IMR-90 (cell line): ENCODE measurements around the gene ANKRD63. TPM values are rescaled to one million over a fixed set of nuclear protein-coding genes. Genes with fewer than 3 reads are reported as not detected.
A peak's percentile ranks its signal among the peaks of the same experiment; 100 is the strongest.

ENCODE experiments used
- ATAC-seq: fragments of 200-7000 bp; cut with Tn5 transposase; 2 replicates; pipeline ENCODE4 v1.9.1; 2020; ENCODE audit warnings: low read depth, mild to moderate bottlenecking, moderate library complexity
- BruUV-seq: library from RNA; stranded (reverse); fragments of 400-500 nt; replicated peaks from 2 replicates; lab custom pipeline; 2021; lab: Mats Ljungman, UMichigan
- CTCF ChIA-PET: fragments of 300-600 bp; formaldehyde crosslinking; extraction: SDS; loops from one replicate; lab custom pipeline; 2021; ENCODE audit warnings: antibody characterized with exemption; lab: Yijun Ruan, JAX
- POLR2A ChIA-PET: fragments of 300-600 bp; sonication (Branson Sonifier 250); formaldehyde crosslinking; loops from one replicate; lab custom pipeline; 2022; ENCODE audit warnings: antibody characterized with exemption; ENCODE audit not compliant: unreplicated experiment; lab: Charles Lee
- DNase-seq: peaks from one replicate; pipeline ENCODE4 v3.0.0; 2013
- H2AFZ ChIP-seq: replicated peaks from 2 replicates; pipeline ENCODE3; 2013; ENCODE audit warnings: low read length, mild to moderate bottlenecking; ENCODE audit not compliant: poor library complexity
- H2AK5ac ChIP-seq: 2 replicates; pipeline ENCODE4 v1.6.1; 2013; ENCODE audit warnings: low read depth, low read length, inconsistent platforms
- H2AK9ac ChIP-seq: replicated peaks from 2 replicates; pipeline ENCODE3; 2013; ENCODE audit warnings: mild to moderate bottlenecking, low read depth, low read length, moderate library complexity; ENCODE audit not compliant: poor library complexity
- H2BK120ac ChIP-seq: 2 replicates; pipeline ENCODE4 v1.6.1; 2013; ENCODE audit warnings: low read depth, low read length, inconsistent platforms
- H2BK15ac ChIP-seq: 3 replicates; pipeline ENCODE4 v1.6.1; 2013; ENCODE audit warnings: low read depth, low read length, inconsistent platforms
- H2BK20ac ChIP-seq: 2 replicates; pipeline ENCODE4 v1.6.1; 2013; ENCODE audit warnings: low read depth, mild to moderate bottlenecking, inconsistent platforms, low read length, moderate library complexity
- H2BK5ac ChIP-seq: 2 replicates; pipeline ENCODE4 v1.6.1; 2013; ENCODE audit warnings: mild to moderate bottlenecking, low read depth, low read length, inconsistent platforms; ENCODE audit not compliant: poor library complexity, severe bottlenecking
- H3K14ac ChIP-seq: replicated peaks from 2 replicates; pipeline ENCODE4 v1.6.1; 2013; ENCODE audit warnings: low read depth, low read length, inconsistent platforms
- H3K18ac ChIP-seq: 2 replicates; pipeline ENCODE4 v1.6.1; 2013; ENCODE audit warnings: low read depth, low read length, control low read depth
- H3K23ac ChIP-seq: 2 replicates; pipeline ENCODE4 v1.6.1; 2013; ENCODE audit warnings: low read depth, low read length, inconsistent platforms
- H3K27ac ChIP-seq: 2 replicates; pipeline ENCODE4 v1.5.1; 2013; ENCODE audit warnings: mild to moderate bottlenecking, control low read depth, low read length; ENCODE audit not compliant: insufficient read depth
- H3K27me3 ChIP-seq: 2 replicates; pipeline ENCODE4 v1.6.1; 2013; ENCODE audit warnings: low read length; ENCODE audit not compliant: control insufficient read depth, insufficient read depth
- H3K36me3 ChIP-seq: 2 replicates; pipeline ENCODE4 v1.6.1; 2013; ENCODE audit warnings: low read length, mixed read lengths; ENCODE audit not compliant: control insufficient read depth, insufficient read depth
- H3K4ac ChIP-seq: 2 replicates; pipeline ENCODE4 v1.6.1; 2013; ENCODE audit warnings: low read depth, low read length, inconsistent platforms
- H3K4me1 ChIP-seq: 2 replicates; pipeline ENCODE4 v1.6.1; 2013; ENCODE audit warnings: low read length, mixed read lengths; ENCODE audit not compliant: control insufficient read depth, insufficient read depth
- H3K4me2 ChIP-seq: 2 replicates; pipeline ENCODE4 v1.6.1; 2013; ENCODE audit warnings: low read depth, mild to moderate bottlenecking, control low read depth, low read length, moderate library complexity
- H3K4me3 ChIP-seq: 2 replicates; pipeline ENCODE4 v1.5.1; 2013; ENCODE audit warnings: low read depth, mild to moderate bottlenecking, control low read depth, low read length, moderate library complexity; ENCODE audit not compliant: insufficient read depth
- H3K56ac ChIP-seq: 2 replicates; pipeline ENCODE4 v1.6.1; 2013; ENCODE audit warnings: low read length, inconsistent platforms; ENCODE audit not compliant: insufficient read depth; ENCODE audit errors: extremely low read depth
- H3K79me1 ChIP-seq, 2 experiments: 2 replicates each; pipeline ENCODE4 v1.6.1; 2013; ENCODE audit warnings: low read length in 2 of 2, inconsistent platforms in 1 of 2, low read depth in 1 of 2
- H3K9ac ChIP-seq: 2 replicates; pipeline ENCODE4 v1.6.1; 2013; ENCODE audit warnings: low read depth, low read length, control low read depth
- H3K9me1 ChIP-seq: 2 replicates; pipeline ENCODE4 v1.6.1; 2013; ENCODE audit warnings: low read length, inconsistent platforms; ENCODE audit not compliant: insufficient read depth
- H3K9me3 ChIP-seq: 2 replicates; pipeline ENCODE4 v1.6.1; 2013; ENCODE audit warnings: low read length; ENCODE audit not compliant: control insufficient read depth, insufficient read depth
- H4K20me1 ChIP-seq: 2 replicates; pipeline ENCODE4 v1.6.1; 2013; ENCODE audit warnings: low read length, inconsistent platforms; ENCODE audit not compliant: insufficient read depth
- H4K5ac ChIP-seq: 2 replicates; pipeline ENCODE4 v1.6.1; 2013; ENCODE audit warnings: mild to moderate bottlenecking, low read depth, low read length, control low read depth
- H4K8ac ChIP-seq, 2 experiments: 2 replicates each; pipeline ENCODE4 v1.6.1; 2013; ENCODE audit warnings: low read depth in 2 of 2, low read length in 2 of 2, control low read depth in 1 of 2, inconsistent platforms in 1 of 2
- H4K91ac ChIP-seq: 2 replicates; pipeline ENCODE4 v1.6.1; 2013; ENCODE audit warnings: low read depth, low read length, inconsistent platforms; ENCODE audit not compliant: insufficient read depth
- BHLHE40 ChIP-seq: fragments of 150-350 bp; IDR thresholded peaks from 2 replicates; pipeline ENCODE4 v1.6.1; 2016; ENCODE audit warnings: mild to moderate bottlenecking, low read depth, low read length
- FOS ChIP-seq: fragments of 150-350 bp; IDR thresholded peaks from 2 replicates; pipeline ENCODE4 v1.6.1; 2016; ENCODE audit warnings: low read depth, low read length
- MXI1 ChIP-seq: IDR thresholded peaks from 2 replicates; pipeline ENCODE4 v1.6.1; 2012; ENCODE audit warnings: low read depth, mild to moderate bottlenecking, low read length, moderate library complexity, borderline replicate concordance
- POLR2A ChIP-seq: IDR thresholded peaks from 2 replicates; pipeline ENCODE4 v1.6.1; 2012; ENCODE audit warnings: mild to moderate bottlenecking, low read depth, low read length
- RAD21 ChIP-seq: IDR thresholded peaks from 2 replicates; pipeline ENCODE4 v1.6.1; 2012; ENCODE audit warnings: low read length, improper control_type of control experiment
- RCOR1 ChIP-seq: IDR thresholded peaks from 2 replicates; pipeline ENCODE4 v1.6.1; 2012; ENCODE audit warnings: mild to moderate bottlenecking, low read length, improper control_type of control experiment; ENCODE audit not compliant: insufficient replicate concordance
- SMC3 ChIP-seq: fragments of 150-350 bp; IDR thresholded peaks from 2 replicates; pipeline ENCODE4 v1.6.1; 2016; ENCODE audit warnings: low read depth, mild to moderate bottlenecking, antibody characterized with exemption, low read length, moderate library complexity
- whole genome bisulfite sequencing, 2 experiments: methylation state at CpG; one replicate each; pipeline versions ENCODE4 v1.1.5 to v1.1.7; 2013; ENCODE audit warnings: missing lambda C conversion rate in 2 of 2; ENCODE audit not compliant: insufficient read length in 1 of 2; ENCODE audit errors: extremely low coverage in 2 of 2; 5-methylcytosine and 5-hydroxymethylcytosine counted together
- dilution Hi-C: fragments of 300-500 bp; cut with HindIII; formaldehyde crosslinking; loops from one replicate; pipeline ENCODE4 v1.14.3; 2018; ENCODE audit warnings: low sequenced_read_pairs; ENCODE audit not compliant: unreplicated experiment
- in situ Hi-C: fragments of 300-500 bp; cut with MboI; formaldehyde crosslinking; loops from 3 replicates; pipeline ENCODE4 v1.14.3; 2019; ENCODE audit warnings: low sequenced_read_pairs, inconsistent platforms, mixed read lengths
- intact Hi-C: fragments of 100-400 bp; cut with micrococcal nuclease; formaldehyde crosslinking; loops from 2 replicates; pipeline ENCODE4 v1.10.0; 2022
- polyA plus RNA-seq, 3 experiments: library from polyadenylated mRNA; depleted of rRNA; stranded (reverse); fragments of >200 nt; gene quantifications; 2 replicates each; pipeline ENCODE4 v1.2.3, GENCODE V29; 2012; ENCODE audit warnings: low replicate concordance in 1 of 3
- total RNA-seq: library from RNA; depleted of rRNA; stranded (reverse); fragments of >200 nt; gene quantifications from 2 replicates; pipeline ENCODE4 v1.2.3, GENCODE V29; 2012
- TF ChIP-seq, protein P1 (sequence below): conservative IDR thresholded peaks from 2 replicates; pipeline ENCODE4 v1.5.1; 2012; ENCODE audit warnings: mild to moderate bottlenecking, low read depth, low read length, improper control_type of control experiment

Gene ANKRD63
- total and polyA plus RNA-seq, 2 of the 4 experiments (the other 2 are of a cell fraction): not detected

DNA sequence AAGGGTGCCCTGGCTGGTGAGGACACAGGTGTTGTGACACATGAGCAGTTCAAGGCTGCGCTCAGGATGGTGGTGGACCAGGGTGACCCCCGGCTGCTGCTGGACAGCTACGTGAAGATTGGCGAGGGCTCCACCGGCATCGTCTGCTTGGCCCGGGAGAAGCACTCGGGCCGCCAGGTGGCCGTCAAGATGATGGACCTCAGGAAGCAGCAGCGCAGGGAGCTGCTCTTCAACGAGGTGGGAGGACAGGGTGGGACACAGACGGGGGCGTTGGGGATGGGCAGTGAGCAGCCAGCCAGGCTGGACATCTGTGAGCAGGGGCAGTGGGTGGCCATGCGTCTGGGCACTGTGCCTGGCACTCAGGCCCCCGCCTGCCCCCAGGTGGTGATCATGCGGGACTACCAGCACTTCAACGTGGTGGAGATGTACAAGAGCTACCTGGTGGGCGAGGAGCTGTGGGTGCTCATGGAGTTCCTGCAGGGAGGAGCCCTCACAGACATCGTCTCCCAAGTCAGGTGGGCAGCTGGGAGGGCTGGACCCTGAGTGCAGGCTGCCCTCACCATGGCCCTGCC lies 10.3 kb downstream of the ANKRD63 start:
- intact Hi-C loops: loop anchor here (5.0 kb wide), 1 partner anchor 165 kb away; the partner anchor contains the start of gene BMF
- CTCF ChIA-PET: interaction anchor here (1.2 to 6.0 kb wide), 3 partner anchors 12 to 55 kb away, joined by 3 to 81 read pairs (median 3); no protein-coding TSS in a partner anchor
- DNase-seq (no peak), ATAC-seq (no peak)
- dilution Hi-C loops: no loop called here
- no peak overlapping the region for H3K4me2 ChIP-seq
- no peak overlapping the region for H3K4ac ChIP-seq
- H2AK9ac ChIP-seq: peak overlapping the region; percentile 42
- no peaks in the 10 kb centered on the region for H3K79me1 ChIP-seq
- no peak overlapping the region for H3K4me3 ChIP-seq
- peak overlapping the region; percentile 60 for H2AK5ac ChIP-seq
- H2BK15ac ChIP-seq: no peak overlapping the region
- no peak overlapping the region for H3K18ac ChIP-seq
- TF ChIP-seq, protein P1, sequence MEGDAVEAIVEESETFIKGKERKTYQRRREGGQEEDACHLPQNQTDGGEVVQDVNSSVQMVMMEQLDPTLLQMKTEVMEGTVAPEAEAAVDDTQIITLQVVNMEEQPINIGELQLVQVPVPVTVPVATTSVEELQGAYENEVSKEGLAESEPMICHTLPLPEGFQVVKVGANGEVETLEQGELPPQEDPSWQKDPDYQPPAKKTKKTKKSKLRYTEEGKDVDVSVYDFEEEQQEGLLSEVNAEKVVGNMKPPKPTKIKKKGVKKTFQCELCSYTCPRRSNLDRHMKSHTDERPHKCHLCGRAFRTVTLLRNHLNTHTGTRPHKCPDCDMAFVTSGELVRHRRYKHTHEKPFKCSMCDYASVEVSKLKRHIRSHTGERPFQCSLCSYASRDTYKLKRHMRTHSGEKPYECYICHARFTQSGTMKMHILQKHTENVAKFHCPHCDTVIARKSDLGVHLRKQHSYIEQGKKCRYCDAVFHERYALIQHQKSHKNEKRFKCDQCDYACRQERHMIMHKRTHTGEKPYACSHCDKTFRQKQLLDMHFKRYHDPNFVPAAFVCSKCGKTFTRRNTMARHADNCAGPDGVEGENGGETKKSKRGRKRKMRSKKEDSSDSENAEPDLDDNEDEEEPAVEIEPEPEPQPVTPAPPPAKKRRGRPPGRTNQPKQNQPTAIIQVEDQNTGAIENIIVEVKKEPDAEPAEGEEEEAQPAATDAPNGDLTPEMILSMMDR: peak; percentile 27; the same call in 1 of the 2 replicates
- TF ChIP-seq BHLHE40 (no peak), SMC3 (peak; percentile 23; the same call in 1 of the 2 replicates), RAD21 (peak; percentile 12; the same call in 1 of the 2 replicates), FOS (no peak), MXI1 (no peak), POLR2A (no peak), RCOR1 (no peak)
- H4K20me1 ChIP-seq: no peaks in the 10 kb centered on the region
- H3K9me3 ChIP-seq: no peaks in the 10 kb centered on the region
- no peak overlapping the region for H3K56ac ChIP-seq
- no peaks in the 10 kb centered on the region; the same call in 1 of the 2 replicates for H3K9me1 ChIP-seq
- no peak overlapping the region for H2BK20ac ChIP-seq
- no peaks in the 10 kb centered on the region for H3K36me3 ChIP-seq
- H4K91ac ChIP-seq: no peak overlapping the region
- no peak overlapping the region for H2AFZ ChIP-seq
- H4K5ac ChIP-seq: no peak overlapping the region
- no peak overlapping the region for H4K8ac ChIP-seq
- no peak overlapping the region for H3K27ac ChIP-seq
- H3K9ac ChIP-seq: no peak overlapping the region
- no peak overlapping the region for H3K14ac ChIP-seq
- H2BK120ac ChIP-seq: no peak overlapping the region
- no peak overlapping the region for H3K23ac ChIP-seq
- no peak overlapping the region for H2BK5ac ChIP-seq
- H3K4me1 ChIP-seq: no peaks in the 10 kb centered on the region
- 79% methylated on average over 14 of the region's 20 CpGs; no CpG with 5 or more reads in 1 of the 2 experiments for WGBS, 2 experiments
- peaks cover 5% of the 10 kb centered on the region; the same call in 1 of the 2 replicates for H3K27me3 ChIP-seq
- BruUV-seq: no TSS peak
- POLR2A ChIA-PET: no interaction called here
- in situ Hi-C loops: loop anchor here (5.0 kb wide), 2 partner anchors 55 to 225 kb away; no protein-coding TSS in a partner anchor
